Stimulated activated CD8-positive, alpha-beta memory T cell treated with anti-CD3 and anti-CD28 coated beads, Interleukin-4, amount 100 ng/mL, for 1 hour (primary cell): ENCODE measurements around the gene PNKP.
A peak's percentile ranks its signal among the peaks of the same experiment; 100 is the strongest.

Experiments
- DNase-seq, 2 donors: peaks; one replicate each; pipeline ENCODE4 v3.0.0-alpha.2; 2020; ENCODE audit warnings: low read depth in 2 of 2, low spot score in 1 of 2

Gene PNKP

GRCh38 chr19:49866933-49867782 is at the start of gene PNKP:
PNKP (minus strand) TSS chr19:49867576; CDS start chr19:49867204, 372 bp downstream.
- DNase-seq = peak; percentile 73 to 82

DNA sequence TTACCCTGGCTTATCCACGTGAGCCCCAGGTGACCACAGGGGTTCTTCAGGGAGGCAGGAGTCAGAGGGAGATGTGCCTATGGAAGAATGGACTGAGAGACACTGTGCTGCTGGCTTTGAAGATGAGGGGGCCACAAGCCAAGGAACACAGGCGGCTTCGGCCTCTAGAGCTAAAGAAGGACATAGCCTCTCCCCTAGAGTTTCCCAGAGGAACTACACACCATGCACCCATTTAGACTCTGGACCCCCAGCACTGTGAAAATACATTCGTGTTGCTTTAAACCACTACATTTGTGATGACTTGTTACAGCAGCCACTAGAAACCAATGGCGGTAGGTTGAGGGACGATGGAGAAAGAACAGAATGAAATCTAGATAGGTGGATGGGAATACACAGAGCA is 47.9 kb upstream of the PNKP start:
- DNase-seq = no peak

DNA sequence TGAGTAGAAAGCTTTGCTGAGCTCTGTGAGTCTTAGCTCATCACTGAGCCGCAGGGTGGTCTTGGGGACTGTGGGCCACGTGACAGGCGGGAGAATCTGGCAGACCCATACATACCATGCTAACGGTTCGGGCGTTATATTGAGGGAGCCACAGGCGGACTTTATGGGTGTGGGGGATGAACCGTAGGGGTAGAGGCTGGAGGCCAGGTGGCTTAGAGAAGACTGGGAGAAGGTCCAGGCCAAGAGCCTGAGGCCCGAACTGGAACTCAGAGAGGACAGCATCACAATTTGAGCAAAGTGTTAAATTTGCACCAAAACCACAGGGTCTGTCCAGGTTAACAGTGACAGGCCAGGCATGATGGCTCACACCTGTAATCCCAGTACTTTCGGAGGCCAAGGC is 46.3 kb upstream of the PNKP start:
- no peak for DNase-seq

DNA sequence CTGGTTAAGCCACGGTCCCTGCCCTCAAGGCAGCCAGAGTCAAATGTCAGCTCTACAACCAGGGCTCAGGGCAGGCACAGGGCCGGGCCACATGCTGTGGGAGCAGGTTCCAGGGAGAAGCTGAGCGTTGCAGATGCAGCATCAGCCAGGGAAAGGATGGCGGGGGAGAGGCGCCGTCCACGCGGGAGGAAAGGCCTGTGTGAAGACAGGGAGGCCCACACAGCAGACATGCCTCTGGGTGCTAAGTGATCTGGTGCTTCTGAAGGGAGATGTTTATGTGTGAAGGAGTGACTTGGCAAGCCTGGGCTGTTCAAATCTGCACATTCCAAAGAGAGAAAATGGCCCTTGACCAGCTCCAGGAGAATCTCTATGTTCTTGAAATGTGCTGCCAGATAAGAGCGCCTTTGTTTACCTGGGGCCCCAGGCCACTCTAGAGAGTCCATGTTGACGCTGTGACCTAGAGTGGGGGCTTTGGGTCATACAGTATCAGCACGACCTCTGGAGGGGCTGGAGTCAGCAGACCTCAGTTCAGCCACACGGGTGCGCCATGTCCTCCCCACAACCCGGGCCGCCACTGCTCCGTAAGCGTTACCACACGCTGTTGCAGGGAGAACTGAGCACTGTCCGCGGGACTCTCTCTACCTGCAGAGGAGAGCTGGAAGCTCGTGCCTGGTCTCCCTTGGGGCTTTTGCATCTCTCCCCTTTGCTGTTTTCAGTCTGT is 45.7 kb upstream of the PNKP start:
- no peak for DNase-seq

GRCh38 chr19:49911381-49912145 is 44.2 kb upstream of the PNKP start:
- DNase-seq = no peak

DNA sequence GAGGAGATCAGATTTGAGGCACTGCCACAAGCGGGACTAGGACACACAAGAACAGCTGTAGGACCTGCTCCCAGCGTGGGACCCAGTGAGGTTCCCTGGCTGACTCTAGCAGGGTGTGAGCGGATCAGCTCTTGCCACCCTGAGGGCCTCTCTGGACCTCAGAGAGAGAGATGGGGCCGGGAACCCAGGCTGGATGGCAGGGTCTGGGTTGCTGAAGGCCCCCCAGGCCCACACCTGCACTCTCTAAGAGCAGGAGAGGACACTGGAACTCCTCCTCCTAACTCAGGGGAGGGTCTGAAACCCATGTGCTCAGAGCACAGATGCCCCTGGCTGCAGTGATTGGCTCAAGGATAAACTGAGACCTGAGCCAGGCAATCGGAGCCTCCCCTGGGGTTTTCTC is 42.8 kb upstream of the PNKP start:
- no peak for DNase-seq

DNA sequence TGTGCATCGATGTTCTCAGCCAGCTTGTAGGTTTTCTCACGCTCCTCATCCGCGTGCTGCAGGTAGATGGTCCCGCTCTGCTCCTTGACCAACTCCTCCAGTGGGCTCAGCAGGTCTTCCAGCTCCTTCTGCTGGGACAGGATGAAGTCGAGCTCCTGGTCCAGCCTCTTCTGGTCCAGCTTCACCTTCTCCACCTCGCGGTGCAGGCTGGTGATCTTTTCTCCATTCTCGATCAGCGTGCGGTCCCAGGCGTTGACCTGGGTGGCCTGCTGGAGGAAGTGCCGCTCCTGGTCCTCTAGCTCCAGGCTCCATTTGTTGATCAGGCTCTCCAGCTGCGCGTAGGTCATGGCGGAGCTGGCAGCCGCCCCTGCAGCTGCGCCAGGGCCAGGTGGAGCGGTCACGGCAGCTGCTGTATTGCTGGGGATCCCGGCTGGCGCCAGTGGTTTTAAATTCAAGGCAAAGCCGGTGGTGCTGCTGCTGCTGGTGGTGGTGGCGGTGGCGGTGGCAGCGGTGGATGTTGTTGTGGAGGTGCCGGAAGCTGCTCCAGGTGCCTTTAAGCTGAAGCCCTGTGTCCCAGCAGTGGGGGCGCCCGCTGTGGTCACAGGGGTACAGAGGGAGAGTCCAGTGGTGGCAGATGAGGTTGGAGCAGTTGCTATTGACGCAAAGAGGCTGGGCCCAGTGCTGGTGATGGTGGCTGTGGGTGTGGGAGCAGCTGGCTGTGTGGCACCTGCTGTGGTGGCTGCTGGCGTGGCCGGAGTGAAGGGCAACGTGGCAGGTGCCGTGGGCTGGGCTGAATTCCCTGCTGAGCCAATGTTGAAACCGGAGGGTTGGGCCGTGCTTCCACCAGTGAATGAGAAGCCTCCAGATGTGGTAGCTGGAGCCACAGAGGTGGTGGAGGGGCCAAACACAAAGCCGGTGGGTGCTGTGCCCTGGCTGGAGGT is 41.4 kb upstream of the PNKP start:
- DNase-seq = no peak

DNA sequence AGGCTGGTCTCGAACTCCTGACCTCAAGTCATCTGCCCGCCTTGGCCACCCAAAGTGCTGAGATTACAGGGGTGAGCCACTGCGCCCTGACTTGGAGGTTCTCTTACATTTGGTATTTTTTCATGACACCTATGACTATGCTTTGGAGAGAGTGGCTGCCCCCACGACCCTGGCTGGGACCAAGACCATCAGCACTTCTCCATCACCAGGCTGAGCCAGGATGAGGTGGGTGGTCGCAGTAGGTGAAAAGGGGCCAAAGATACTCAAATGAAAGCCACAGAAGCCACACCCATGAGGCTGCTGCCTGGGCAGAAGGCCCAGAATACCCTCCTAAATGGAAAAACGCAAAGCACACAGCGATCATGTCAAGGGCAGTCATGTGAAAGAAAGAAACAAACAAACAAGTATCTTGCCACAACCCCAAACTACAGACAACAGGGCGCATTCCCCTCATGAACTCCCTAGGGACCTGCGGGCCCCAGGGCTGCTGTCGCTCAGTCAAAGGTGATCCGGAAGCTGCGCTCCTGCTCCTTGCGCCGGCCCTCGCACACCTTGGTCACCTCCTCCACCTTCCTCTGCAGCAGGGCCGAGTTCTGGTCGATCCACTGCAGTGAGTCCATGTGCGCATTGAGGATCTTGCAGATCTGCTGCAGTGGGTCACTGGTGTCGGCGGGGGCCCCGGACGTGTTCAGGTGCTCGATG is 40.5 kb upstream of the PNKP start:
- no peak for DNase-seq

DNA sequence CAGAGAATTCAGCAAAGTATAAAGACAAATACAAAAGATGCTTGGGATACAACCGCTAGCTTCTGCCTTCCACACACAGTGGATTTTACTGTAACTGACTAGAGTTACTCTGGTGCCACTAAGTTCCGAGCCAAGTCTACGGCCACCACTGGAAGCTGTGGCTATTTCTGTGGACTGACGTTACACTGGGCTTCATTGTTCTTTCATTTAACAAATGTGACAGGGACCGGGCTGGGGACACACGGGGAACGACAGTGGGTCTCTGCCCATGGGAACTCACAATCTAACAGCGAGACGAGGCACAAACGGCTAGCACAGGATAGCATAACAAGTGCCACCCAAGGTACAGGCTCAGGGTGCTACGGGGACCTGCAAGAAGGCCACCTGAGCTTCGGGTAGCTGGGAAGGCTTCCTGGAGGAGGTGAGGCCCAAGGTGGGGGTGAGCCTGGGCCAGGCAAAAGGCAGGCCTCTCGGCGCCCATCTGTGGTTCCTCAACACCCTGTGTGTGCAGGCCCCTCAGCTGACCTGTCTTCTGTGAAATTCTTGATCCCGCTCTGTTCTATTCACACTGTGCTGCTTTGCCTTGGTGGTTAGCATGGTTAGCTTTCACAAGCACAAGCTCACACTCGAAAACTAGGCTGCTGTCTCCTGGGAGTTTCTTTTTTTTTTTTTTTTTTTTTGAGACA is 39.6 kb upstream of the PNKP start:
- no peak for DNase-seq

DNA sequence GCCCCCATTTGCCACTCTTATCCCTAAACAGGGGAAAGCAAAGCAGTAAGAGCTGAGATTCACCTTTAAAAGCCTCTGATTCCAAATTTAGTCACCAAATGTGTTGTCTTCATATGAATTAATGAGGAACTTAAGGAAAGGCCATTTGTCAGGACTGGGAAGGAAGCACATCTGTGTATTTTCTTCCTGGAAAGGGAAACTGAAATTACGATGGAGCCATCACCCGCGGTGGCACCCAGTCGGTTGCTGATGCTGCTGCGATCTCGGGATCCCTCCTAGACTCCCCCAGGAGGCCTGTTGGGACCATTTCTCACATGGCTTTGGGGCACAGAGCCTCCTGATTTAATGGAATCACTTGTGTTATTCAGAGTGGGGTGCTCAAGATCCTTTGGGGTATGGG is 36.8 kb upstream of the PNKP start:
- no peak for DNase-seq

GRCh38 chr19:49896863-49897621 is 29.7 kb upstream of the PNKP start, which contains the start of gene IL4I1:
IL4I1 (minus strand) TSS chr19:49896887; CDS start chr19:49896160, 727 bp downstream.
- peak in 1 of 2 donors; percentile 38 for DNase-seq

DNA sequence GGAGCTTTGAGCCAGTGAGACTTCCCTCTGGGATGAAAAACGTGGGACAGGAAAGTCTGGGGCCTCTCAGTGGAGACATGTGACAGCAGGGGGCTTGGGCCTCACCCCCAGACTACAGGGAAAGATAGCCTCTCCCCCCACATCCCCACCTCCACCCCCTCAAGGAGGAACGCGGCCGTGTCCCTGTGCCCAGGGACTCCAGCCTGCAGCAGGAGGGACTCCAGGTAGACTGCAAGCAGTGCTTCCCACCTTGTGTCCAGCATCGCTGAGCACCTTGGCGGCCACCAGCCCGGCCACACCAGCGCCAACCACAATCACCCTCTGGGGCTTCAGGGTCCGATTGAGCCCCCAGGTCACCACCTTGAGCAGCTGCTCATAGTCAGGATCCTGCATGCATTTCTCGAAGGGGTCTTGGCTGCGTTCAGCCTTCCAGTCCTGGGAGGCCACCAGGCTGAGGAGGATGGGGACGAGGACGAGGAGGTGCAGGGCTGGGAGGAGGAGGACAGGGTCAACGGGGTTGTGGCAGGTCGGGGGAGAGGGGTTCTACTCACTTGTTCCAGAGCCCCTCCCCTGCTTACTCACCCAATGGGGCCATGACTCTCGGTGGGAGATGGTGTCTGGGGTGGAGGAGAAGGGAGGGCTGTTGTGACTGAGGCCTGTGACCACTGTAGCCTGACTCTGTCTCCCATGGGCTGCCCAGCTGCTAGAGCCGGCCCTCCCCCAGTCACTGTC is 28.4 kb upstream of the PNKP start:
- no peak for DNase-seq

GRCh38 chr19:49894879-49895565 is 27.6 kb upstream of the PNKP start:
- DNase-seq = no peak

DNA sequence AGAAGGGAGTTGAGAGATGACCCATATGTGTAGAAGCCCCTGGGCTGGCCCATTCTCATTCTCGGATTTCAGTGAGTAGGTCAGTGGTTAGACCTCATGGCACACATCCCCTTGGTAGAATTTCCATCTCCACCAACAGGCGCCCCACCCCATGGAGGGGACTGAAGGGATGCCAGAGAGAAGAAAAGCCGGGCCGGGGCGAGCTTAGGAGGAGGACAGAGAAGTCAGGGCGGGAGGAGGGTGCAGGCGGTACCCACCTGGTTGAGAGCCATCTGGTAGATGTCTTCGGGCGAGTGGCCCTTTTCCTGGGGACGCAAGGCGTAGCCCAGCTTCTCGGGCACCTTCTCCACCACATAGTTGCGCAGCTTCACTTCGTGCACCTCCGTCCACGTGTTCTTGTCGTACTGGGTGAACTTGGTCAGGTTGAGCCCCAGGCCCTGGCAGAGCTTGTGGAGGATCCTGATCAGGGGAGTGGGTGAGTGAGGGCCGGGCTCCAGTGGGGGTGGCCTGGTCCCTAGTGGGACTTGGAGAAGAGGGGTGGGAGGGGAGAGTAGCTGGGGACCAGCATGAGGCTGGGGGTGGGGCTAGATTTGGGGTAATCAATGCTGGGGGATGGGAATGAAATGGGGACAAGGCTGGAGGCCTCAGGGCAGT is 26.8 kb upstream of the PNKP start:
- DNase-seq = no peak

DNA sequence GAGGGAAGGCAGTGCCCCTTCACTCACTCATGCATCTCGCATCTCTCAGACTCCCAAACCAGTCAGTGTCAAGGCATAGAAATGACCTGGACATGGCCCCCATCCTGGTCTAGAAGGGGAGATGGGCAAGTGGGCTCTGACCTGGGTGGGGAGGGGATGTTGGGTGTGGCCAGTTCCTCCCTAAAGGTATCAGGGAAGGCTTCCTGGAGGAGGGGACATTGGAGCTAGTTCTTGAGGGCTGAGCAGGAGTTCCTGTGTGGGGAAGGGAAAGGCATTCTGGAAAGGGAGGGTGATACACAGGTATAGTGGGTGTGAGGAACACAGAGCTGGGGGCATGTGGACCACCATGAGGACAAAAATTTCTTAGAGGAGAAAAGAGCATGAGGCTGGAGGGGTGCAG is 25.3 kb upstream of the PNKP start:
- no peak for DNase-seq

- no peak for DNase-seq
Observed at GRCh38 chr19:49891393-49891792, 24.0 kb upstream of the PNKP start.
